Measurements from ENCODE around the gene ADAMTS12. TPM values are rescaled to one million over a fixed set of nuclear protein-coding genes. Genes with fewer than 3 reads are reported as not detected.

The ADAMTS12 gene
- polyA plus RNA-seq, 3 donors, result not detected

DNA sequence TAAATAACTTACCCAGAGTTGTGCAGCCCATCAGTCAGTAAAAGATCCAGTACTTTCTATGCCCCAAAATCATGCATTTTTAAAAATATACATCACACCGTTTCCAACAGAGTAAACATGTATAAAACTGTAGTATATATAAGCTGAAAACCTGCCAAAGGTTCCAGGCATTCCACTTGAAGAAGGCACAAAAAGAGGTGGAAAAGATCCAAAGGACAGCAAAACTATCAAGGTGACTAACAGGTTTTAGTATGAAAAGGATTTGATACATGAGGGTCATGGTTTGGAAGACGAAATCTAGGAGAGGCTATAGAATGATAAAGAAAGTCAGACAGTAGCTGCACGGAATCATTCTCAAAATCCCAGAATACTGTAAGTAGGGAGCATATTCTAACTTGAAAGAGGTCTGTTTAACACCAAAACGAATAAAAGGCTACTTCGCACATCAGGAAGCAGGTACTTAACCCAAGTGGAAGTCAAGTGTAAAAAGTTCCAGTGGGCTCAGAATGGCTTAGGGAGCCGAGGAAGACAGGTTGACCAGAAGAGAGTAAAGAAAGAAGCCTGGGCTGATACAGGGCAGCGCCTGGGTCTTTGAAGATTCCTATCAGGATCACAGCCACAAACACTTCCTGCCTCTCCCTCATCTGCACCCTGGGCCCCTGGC is 207.2 kb downstream of the ADAMTS12 start:
- intact Hi-C loops (cut with micrococcal nuclease), result no loop called here
- no peaks in the 10 kb centered on the region for H3K4me1 Mint-ChIP-seq
- H3K9me3 Mint-ChIP-seq, result peaks cover 0 to 10% (median 3%) of the 10 kb centered on the region in 7 donors

DNA sequence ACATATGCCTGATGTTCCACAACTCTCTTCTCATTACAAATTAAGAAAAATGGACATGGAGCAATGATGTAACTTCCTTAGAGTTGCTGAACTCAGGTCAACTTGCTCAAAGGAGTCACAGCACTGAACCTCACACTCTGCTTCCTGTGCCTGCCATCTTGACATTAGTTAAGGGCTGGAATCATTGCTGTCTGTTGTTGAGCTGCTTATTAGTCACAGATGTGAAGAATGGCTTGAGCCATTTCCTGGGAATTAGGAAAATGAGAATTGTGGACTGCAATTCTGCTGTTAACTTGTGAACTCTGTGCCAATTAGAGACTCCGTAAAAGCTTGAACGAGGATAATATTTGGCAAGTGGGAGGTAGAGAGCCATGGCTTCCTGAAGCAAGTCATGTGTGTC is 212.0 kb downstream of the ADAMTS12 start:
- Histone ChIP-seq H3K27ac (ENCODE audit: low read depth in 1 of 2, low read length in 2 of 2) (no peak overlapping the region), H3K9me3 (replicated peaks in 1 of 2; ENCODE audit: control insufficient read depth in 1 of 2, insufficient read depth in 1 of 2, low read length in 2 of 2) (no peaks in the 10 kb centered on the region), H3K79me2 (ENCODE audit: insufficient read depth, low read length) (no peaks in the 10 kb centered on the region), H3K9ac (ENCODE audit: insufficient read depth, low read length, poor library complexity, severe bottlenecking) (no peak overlapping the region), H3K36me3 (replicated peaks in 1 of 2; ENCODE audit: control insufficient read depth in 1 of 2, insufficient read depth in 2 of 2, low read length in 2 of 2) (no peaks in the 10 kb centered on the region), H4K20me1 (ENCODE audit: insufficient read depth, low read length) (no peaks in the 10 kb centered on the region), H3K27me3 (ENCODE audit: control insufficient read depth in 2 of 2, insufficient read depth in 2 of 2, low read length in 2 of 2) (no peaks in the 10 kb centered on the region), H3K4me3 (replicated peaks in 1 of 3; ENCODE audit: low read depth in 2 of 3, low read length in 3 of 3) (no peak overlapping the region), H3K4me2 (replicated peaks; ENCODE audit: extremely low read depth, low read length, poor library complexity, severe bottlenecking) (no peak overlapping the region), H3K4me1 (ENCODE audit: control insufficient read depth in 1 of 2, insufficient read depth in 2 of 2, low read length in 2 of 2) (peaks cover 15 to 18% of the 10 kb centered on the region in 2 donors), H2AFZ (ENCODE audit: insufficient read depth, low read depth, low read length, poor library complexity, severe bottlenecking) (no peak overlapping the region)
- Mint-ChIP-seq H3K27me3 (ENCODE audit: low read depth in 3 of 3) (peaks cover 0 to 3% (median 2%) of the 10 kb centered on the region in 3 donors), H3K36me3 (no peaks in the 10 kb centered on the region), H3K4me3 (no peak overlapping the region), H3K27ac (no peak overlapping the region), H3K4me1 (peaks cover 2% of the 10 kb centered on the region), H3K9me3 (peaks cover 0 to 9% (median 0%) of the 10 kb centered on the region in 7 donors)
- no peak for DNase-seq
- intact Hi-C loops (cut with micrococcal nuclease), result no loop called here
- TF ChIP-seq, protein P1, sequence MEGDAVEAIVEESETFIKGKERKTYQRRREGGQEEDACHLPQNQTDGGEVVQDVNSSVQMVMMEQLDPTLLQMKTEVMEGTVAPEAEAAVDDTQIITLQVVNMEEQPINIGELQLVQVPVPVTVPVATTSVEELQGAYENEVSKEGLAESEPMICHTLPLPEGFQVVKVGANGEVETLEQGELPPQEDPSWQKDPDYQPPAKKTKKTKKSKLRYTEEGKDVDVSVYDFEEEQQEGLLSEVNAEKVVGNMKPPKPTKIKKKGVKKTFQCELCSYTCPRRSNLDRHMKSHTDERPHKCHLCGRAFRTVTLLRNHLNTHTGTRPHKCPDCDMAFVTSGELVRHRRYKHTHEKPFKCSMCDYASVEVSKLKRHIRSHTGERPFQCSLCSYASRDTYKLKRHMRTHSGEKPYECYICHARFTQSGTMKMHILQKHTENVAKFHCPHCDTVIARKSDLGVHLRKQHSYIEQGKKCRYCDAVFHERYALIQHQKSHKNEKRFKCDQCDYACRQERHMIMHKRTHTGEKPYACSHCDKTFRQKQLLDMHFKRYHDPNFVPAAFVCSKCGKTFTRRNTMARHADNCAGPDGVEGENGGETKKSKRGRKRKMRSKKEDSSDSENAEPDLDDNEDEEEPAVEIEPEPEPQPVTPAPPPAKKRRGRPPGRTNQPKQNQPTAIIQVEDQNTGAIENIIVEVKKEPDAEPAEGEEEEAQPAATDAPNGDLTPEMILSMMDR (IDR thresholded peaks at IDR 0.05), result no peak
- WGBS (ENCODE audit: insufficient coverage), result 82% methylated on average over 2 of the region's 2 CpGs

More for the DNA sequence above, 207.2 kb downstream of the ADAMTS12 start:
- H3K27me3 Mint-ChIP-seq (ENCODE audit: low read depth in 3 of 3), result peaks cover 0 to 5% (median 2%) of the 10 kb centered on the region in 3 donors
- no peak overlapping the region for H3K4me2 ChIP-seq (replicated peaks; ENCODE audit: extremely low read depth, low read length, poor library complexity, severe bottlenecking)
- no peaks in the 10 kb centered on the region for H3K79me2 ChIP-seq (ENCODE audit: insufficient read depth, low read length)
- no peaks in the 10 kb centered on the region for H3K9me3 ChIP-seq (replicated peaks in 1 of 2; ENCODE audit: control insufficient read depth in 1 of 2, insufficient read depth in 1 of 2, low read length in 2 of 2)
- 0% methylated on average over 2 of the region's 7 CpGs for WGBS (ENCODE audit: insufficient coverage)
- DNase-seq, result no peak
- no peaks in the 10 kb centered on the region for H3K27me3 ChIP-seq (ENCODE audit: control insufficient read depth in 2 of 2, insufficient read depth in 2 of 2, low read length in 2 of 2)
- TF ChIP-seq, protein P1 (IDR thresholded peaks at IDR 0.05), result no peak
- no peaks in the 10 kb centered on the region for H3K36me3 ChIP-seq (replicated peaks in 1 of 2; ENCODE audit: control insufficient read depth in 1 of 2, insufficient read depth in 2 of 2, low read length in 2 of 2)
- H3K4me3 ChIP-seq (replicated peaks in 1 of 3; ENCODE audit: low read depth in 2 of 3, low read length in 3 of 3), result no peak overlapping the region
- H3K9ac ChIP-seq (ENCODE audit: insufficient read depth, low read length, poor library complexity, severe bottlenecking), result no peak overlapping the region
- H3K4me1 ChIP-seq (ENCODE audit: control insufficient read depth in 1 of 2, insufficient read depth in 2 of 2, low read length in 2 of 2), result no peaks in the 10 kb centered on the region
- H3K36me3 Mint-ChIP-seq, result no peaks in the 10 kb centered on the region
- no peak overlapping the region for H3K27ac ChIP-seq (ENCODE audit: low read depth in 1 of 2, low read length in 2 of 2)
- H4K20me1 ChIP-seq (ENCODE audit: insufficient read depth, low read length), result no peaks in the 10 kb centered on the region
- no peak overlapping the region for H2AFZ ChIP-seq (ENCODE audit: insufficient read depth, low read depth, low read length, poor library complexity, severe bottlenecking)
- H3K4me3 Mint-ChIP-seq, result no peak overlapping the region
- H3K27ac Mint-ChIP-seq, result no peak overlapping the region

All from CD14-positive monocyte (primary cell).